Mesenteric fat pad (tissue), 1 donor: ENCODE measurements around the gene TMEM88. TPM values are rescaled to one million over a fixed set of nuclear protein-coding genes. Genes with fewer than 3 reads are reported as not detected.

ENCODE experiments used
- total RNA-seq: library from RNA; stranded (reverse); fragmentation: NEBNext Ultra II Directional; extraction: Animal tissue kit (Norgen Biotek cat#: 25700); gene quantifications from one replicate; pipeline ENCODE4 v1.2.1, GENCODE V29; 2021
- donor health status: DM: yes; HTN: yes; CAD: no.

TMEM88 gene
- total RNA-seq, 1 donor from 2014 or later: 34.2 TPM

Other genes with a start within 250 kb of the TMEM88 start
- gene FXR2, start 240.2 kb upstream of the TMEM88 start, total RNA-seq: 36.1 TPM
- 73.6 TPM for gene SAT2, start 227.2 kb upstream of the TMEM88 start, total RNA-seq
- 0.71 TPM for gene SHBG, start 224.9 kb upstream of the TMEM88 start, total RNA-seq
- gene ATP1B2, start 204.1 kb upstream of the TMEM88 start, total RNA-seq: 1.4 TPM
- gene TP53, start 167.6 kb upstream of the TMEM88 start, total RNA-seq: 42.3 TPM
- gene WRAP53, start 166.6 kb upstream of the TMEM88 start, total RNA-seq: 4.9 TPM
- gene EFNB3, start 149.9 kb upstream of the TMEM88 start, total RNA-seq: 0.58 TPM
- 0.26 TPM for gene DNAH2, start 137.3 kb upstream of the TMEM88 start, total RNA-seq
- gene KDM6B, start 20.8 kb upstream of the TMEM88 start, total RNA-seq: 92.5 TPM
- 68.3 TPM for gene NAA38, start 2.5 kb downstream of the TMEM88 start, total RNA-seq
- gene CYB5D1, start 2.9 kb downstream of the TMEM88 start, total RNA-seq: 16.7 TPM
- gene CHD3, start 33.7 kb downstream of the TMEM88 start, total RNA-seq: 40.9 TPM
- gene RNF227, start 61.2 kb downstream of the TMEM88 start, total RNA-seq: 0.80 TPM
- 1.3 TPM for gene KCNAB3, start 74.8 kb downstream of the TMEM88 start, total RNA-seq
- 97.5 TPM for gene TRAPPC1, start 76.9 kb downstream of the TMEM88 start, total RNA-seq
- 17.5 TPM for gene CNTROB, start 77.1 kb downstream of the TMEM88 start, total RNA-seq
- gene GUCY2D, start 147.5 kb downstream of the TMEM88 start, total RNA-seq: not detected
- 2.9 TPM for gene ALOX15B, start 184.0 kb downstream of the TMEM88 start, total RNA-seq
- gene ALOX12B, start 232.7 kb downstream of the TMEM88 start, total RNA-seq: not detected